Measurements from ENCODE around the gene THAP3. TPM values are rescaled to one million over a fixed set of nuclear protein-coding genes. Genes with fewer than 3 reads are reported as not detected.

The THAP3 gene
- total and polyA plus RNA-seq, 10 donors = 13.0 to 29.1 (median 17.4) TPM

DNA sequence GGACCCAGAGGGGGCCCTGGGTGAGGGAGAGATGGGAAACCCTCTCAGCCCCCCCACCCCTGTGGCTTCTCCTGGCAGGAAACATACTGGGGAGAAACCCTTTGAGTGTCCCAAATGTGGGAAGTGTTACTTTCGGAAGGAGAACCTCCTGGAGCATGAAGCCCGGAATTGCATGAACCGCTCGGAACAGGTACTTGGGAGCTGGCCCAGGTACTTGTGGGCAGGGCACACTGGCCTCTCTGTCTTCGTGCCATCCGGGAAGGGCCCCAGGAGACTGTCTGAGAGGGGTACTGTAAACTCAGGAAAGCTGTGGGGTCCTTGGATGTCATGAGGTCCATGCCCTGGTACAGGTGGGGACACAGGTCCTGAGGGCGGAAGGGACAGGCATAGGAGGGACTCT lies 38.8 kb upstream of the THAP3 start:
- WGBS, 5 donors = 94 to 99% (median 97%) methylated on average over 7 of the region's 7 CpGs
- intact Hi-C loops (cut with DNase I; ENCODE audit: low total_unique reads) = no loop called here
- H3K4me1 ChIP-seq = peaks cover 27 to 99% (median 67%) of the 10 kb centered on the region in 6 donors
- H3K36me3 ChIP-seq = peaks cover 0 to 58% (median 34%) of the 10 kb centered on the region in 6 donors
- TF ChIP-seq POLR2A (IDR thresholded peaks at IDR 0.05) (no peak), POLR2AphosphoS5 (IDR thresholded peaks at IDR 0.05) (no peak)
- TF ChIP-seq, protein P1, sequence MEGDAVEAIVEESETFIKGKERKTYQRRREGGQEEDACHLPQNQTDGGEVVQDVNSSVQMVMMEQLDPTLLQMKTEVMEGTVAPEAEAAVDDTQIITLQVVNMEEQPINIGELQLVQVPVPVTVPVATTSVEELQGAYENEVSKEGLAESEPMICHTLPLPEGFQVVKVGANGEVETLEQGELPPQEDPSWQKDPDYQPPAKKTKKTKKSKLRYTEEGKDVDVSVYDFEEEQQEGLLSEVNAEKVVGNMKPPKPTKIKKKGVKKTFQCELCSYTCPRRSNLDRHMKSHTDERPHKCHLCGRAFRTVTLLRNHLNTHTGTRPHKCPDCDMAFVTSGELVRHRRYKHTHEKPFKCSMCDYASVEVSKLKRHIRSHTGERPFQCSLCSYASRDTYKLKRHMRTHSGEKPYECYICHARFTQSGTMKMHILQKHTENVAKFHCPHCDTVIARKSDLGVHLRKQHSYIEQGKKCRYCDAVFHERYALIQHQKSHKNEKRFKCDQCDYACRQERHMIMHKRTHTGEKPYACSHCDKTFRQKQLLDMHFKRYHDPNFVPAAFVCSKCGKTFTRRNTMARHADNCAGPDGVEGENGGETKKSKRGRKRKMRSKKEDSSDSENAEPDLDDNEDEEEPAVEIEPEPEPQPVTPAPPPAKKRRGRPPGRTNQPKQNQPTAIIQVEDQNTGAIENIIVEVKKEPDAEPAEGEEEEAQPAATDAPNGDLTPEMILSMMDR (IDR thresholded peaks at IDR 0.05 in 8 of 11, conservative IDR thresholded peaks at IDR 0.05 in 3 of 11) = no peak
- no peaks in the 10 kb centered on the region for H3K9me3 ChIP-seq
- H3K27ac ChIP-seq = no peak overlapping the region
- no peaks in the 10 kb centered on the region for H3K27me3 ChIP-seq (replicated peaks in 1 of 7)
- no peak overlapping the region for H3K4me3 ChIP-seq
- no peak for DNase-seq

DNA sequence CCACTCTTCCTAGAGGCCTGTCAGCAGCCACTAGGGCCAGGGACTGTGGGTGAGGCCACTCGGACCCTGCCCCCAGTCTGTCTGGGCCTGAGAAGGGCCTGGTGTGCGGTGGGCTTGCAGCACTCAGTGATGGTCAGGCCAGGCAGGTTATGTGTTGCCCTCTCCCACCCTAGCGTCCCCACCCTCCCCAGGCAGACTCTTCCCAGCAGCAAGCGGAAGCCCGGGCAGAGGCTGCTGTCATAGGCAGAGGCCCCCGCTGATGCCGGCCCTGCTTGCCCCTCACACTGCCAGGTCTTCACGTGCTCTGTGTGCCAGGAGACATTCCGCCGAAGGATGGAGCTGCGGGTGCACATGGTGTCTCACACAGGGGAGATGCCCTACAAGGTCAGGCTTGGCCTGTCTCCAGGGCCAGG lies 38.3 kb upstream of the THAP3 start:
- WGBS, 5 donors = 89 to 97% (median 91%) methylated on average over 7 to 11 of the region's 11 CpGs
- Histone ChIP-seq H3K27ac (no peak overlapping the region), H3K9me3 (no peaks in the 10 kb centered on the region), H3K4me1 (peaks cover 21 to 99% (median 67%) of the 10 kb centered on the region in 6 donors), H3K4me3 (no peak overlapping the region), H3K36me3 (peaks cover 0 to 63% (median 34%) of the 10 kb centered on the region in 6 donors), H3K27me3 (replicated peaks in 1 of 7) (no peaks in the 10 kb centered on the region)
- intact Hi-C loops (cut with DNase I; ENCODE audit: low total_unique reads) = no loop called here
- no peak for DNase-seq
- peak in 1 of 3 donors; percentile 50 for TF ChIP-seq POLR2AphosphoS5 (IDR thresholded peaks at IDR 0.05)
- TF ChIP-seq POLR2A (IDR thresholded peaks at IDR 0.05) = no peak

DNA sequence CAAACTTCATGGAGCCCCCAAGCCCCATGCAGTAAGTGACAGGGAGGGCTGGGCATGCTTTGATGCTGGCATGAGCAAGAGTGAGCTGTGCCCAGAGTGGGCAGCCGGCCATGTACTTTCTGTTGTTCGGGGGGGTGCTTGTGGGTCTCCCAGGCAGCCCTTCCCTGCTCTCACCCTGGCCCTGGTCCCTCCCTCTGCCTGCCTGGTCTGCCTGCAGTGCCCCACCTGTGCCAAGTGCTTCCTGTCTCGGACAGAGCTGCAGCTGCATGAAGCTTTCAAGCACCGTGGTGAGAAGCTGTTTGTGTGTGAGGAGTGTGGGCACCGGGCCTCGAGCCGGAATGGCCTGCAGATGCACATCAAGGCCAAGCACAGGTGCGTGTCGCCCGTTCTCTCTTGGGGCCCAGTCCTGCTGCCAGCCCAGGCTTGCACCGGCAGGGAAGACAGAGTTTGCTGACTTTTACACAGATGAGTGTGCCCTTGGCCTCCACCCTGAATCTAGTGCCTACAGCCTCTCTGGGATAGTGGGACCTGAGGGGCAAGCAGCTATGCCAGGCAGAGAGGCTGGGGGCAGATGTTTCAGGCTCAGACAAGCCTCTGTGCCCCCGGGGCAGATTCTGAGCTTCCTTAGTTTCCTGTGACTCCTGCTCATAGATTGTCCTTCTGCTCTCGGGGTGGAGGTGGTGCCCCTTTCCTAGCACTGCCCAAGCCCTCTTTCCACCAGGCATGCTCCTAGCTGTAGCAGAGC lies 37.2 kb upstream of the THAP3 start:
- intact Hi-C loops (cut with DNase I; ENCODE audit: low total_unique reads) = no loop called here
- peak in 2 of 3 donors; percentile 53 for TF ChIP-seq POLR2AphosphoS5 (IDR thresholded peaks at IDR 0.05)
- no peak for TF ChIP-seq POLR2A (IDR thresholded peaks at IDR 0.05)

DNA sequence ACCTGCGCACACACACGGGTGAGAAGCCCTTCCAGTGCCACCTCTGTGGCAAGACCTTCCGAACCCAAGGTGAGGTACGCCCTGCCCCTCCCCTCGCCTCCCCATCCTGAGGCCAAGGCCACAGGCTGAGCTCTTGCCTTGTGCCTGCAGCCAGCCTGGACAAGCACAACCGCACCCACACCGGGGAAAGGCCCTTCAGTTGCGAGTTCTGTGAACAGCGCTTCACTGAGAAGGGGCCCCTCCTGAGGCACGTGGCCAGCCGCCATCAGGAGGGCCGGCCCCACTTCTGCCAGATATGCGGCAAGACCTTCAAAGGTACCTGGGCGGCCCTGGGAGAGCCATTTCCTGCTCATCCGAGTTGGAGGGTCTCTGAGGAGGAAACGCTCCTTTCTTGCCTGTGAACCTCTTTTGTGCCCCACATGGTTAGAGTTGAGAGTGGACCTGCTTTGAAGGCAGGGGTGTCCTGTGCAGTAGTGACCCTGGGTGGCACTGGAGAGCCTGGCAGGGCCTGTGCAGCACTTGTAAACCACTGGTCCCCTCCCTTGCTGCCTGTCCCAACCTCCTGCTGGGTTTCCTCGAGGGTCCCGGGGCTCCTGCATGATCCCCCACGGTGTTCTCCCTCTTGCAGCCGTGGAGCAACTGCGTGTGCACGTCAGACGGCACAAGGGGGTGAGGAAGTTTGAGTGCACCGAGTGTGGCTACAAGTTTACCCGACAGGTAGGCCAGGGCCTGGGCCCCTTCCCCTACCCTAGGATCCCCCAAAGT lies 36.4 kb upstream of the THAP3 start:
- Histone ChIP-seq H3K4me1 (peaks cover 13 to 99% (median 67%) of the 10 kb centered on the region in 6 donors), H3K27me3 (replicated peaks in 1 of 7) (no peaks in the 10 kb centered on the region), H3K27ac (peak overlapping the region in 2 of 8 donors; percentile 7 to 13), H3K9me3 (no peaks in the 10 kb centered on the region), H3K4me3 (no peak overlapping the region), H3K36me3 (peaks cover 0 to 82% (median 49%) of the 10 kb centered on the region in 6 donors)
- TF ChIP-seq, protein P1 (IDR thresholded peaks at IDR 0.05 in 8 of 11, conservative IDR thresholded peaks at IDR 0.05 in 3 of 11) = no peak
- TF ChIP-seq POLR2AphosphoS5 (IDR thresholded peaks at IDR 0.05) (peak; percentile 15 to 71 (median 51)), POLR2A (IDR thresholded peaks at IDR 0.05) (no peak)
- DNase-seq = no peak
- 79 to 87% (median 80%) methylated on average over 16 to 25 of the region's 25 CpGs for WGBS, 5 donors
- intact Hi-C loops (cut with DNase I; ENCODE audit: low total_unique reads) = no loop called here

More for the DNA sequence above, 37.2 kb upstream of the THAP3 start:
- H3K4me3 ChIP-seq = no peak overlapping the region
- DNase-seq = no peak
- H3K4me1 ChIP-seq = peaks cover 13 to 99% (median 67%) of the 10 kb centered on the region in 6 donors
- H3K27ac ChIP-seq = peak overlapping the region in 2 of 8 donors; percentile 7 to 20
- H3K27me3 ChIP-seq (replicated peaks in 1 of 7) = no peaks in the 10 kb centered on the region
- 37 to 49% (median 46%) methylated on average over 10 to 13 of the region's 13 CpGs for WGBS, 5 donors
- no peaks in the 10 kb centered on the region for H3K9me3 ChIP-seq
- H3K36me3 ChIP-seq = peaks cover 0 to 73% (median 40%) of the 10 kb centered on the region in 6 donors

Data from spleen (tissue), 11 donors.